22Rv1 (cell line): ENCODE results near the gene RPL10.

Experiments used
- CTCF ChIP-seq: fragments of 450-650 bp; IDR thresholded peaks from 2 replicates; pipeline ENCODE4 v1.5.1; 2017; ENCODE audit warnings: mild to moderate bottlenecking
- ZFX ChIP-seq: fragments of 450-650 bp; IDR thresholded peaks from 2 replicates; pipeline ENCODE4 v1.6.1; 2017; ENCODE audit warnings: antibody characterized with exemption, borderline replicate concordance

- TF ChIP-seq CTCF (no peak), ZFX (no peak)
These were observed 29.3 kb upstream of the RPL10 start for GRCh38 chrX:154368630-154369448.
